GM23248 (cell line): ENCODE measurements around the gene FBLN5. TPM values are rescaled to one million over a fixed set of nuclear protein-coding genes. Genes with fewer than 3 reads are reported as not detected.

ENCODE experiments used
- DNase-seq: peaks from one replicate; pipeline ENCODE4 v3.0.0-alpha.2; 2015
- H2AFZ ChIP-seq: fragments of 200-600 bp; sonication (generic); 2 replicates; pipeline ENCODE4 v1.6.1; 2016; ENCODE audit warnings: antibody characterized with exemption
- H3F3A ChIP-seq: fragments of 200-600 bp; sonication (generic); 2 replicates; pipeline ENCODE4 v1.6.1; 2016; ENCODE audit warnings: mild to moderate bottlenecking, antibody characterized with exemption, mixed run types; ENCODE audit not compliant: insufficient read depth
- H3K27ac ChIP-seq: fragments of 200-600 bp; sonication (generic); 2 replicates; pipeline ENCODE4 v1.5.1; 2016; ENCODE audit warnings: mild to moderate bottlenecking
- H3K27me3 ChIP-seq: fragments of 200-600 bp; sonication (generic); replicated peaks from 2 replicates; pipeline ENCODE4 v1.6.1; 2016; ENCODE audit warnings: mild to moderate bottlenecking; ENCODE audit not compliant: insufficient read depth
- H3K36me3 ChIP-seq: fragments of 200-600 bp; sonication (generic); 2 replicates; pipeline ENCODE4 v1.6.1; 2016; ENCODE audit warnings: low read depth, mild to moderate bottlenecking
- H3K4me1 ChIP-seq: fragments of 200-600 bp; sonication (generic); 2 replicates; pipeline ENCODE4 v1.6.1; 2016; ENCODE audit warnings: mild to moderate bottlenecking; ENCODE audit not compliant: insufficient read depth
- H3K4me2 ChIP-seq: fragments of 200-600 bp; sonication (generic); one replicate; pipeline ENCODE4 v1.6.1; 2016; ENCODE audit warnings: mild to moderate bottlenecking; ENCODE audit not compliant: unreplicated experiment
- H3K4me3 ChIP-seq: fragments of 200-600 bp; sonication (generic); 2 replicates; pipeline ENCODE4 v1.5.1; 2016; ENCODE audit warnings: mild to moderate bottlenecking
- H3K79me2 ChIP-seq: fragments of 200-600 bp; sonication (generic); 2 replicates; pipeline ENCODE4 v1.6.1; 2016; ENCODE audit warnings: mild to moderate bottlenecking; ENCODE audit not compliant: insufficient read depth
- H3K9ac ChIP-seq: fragments of 200-600 bp; sonication (generic); 2 replicates; pipeline ENCODE4 v1.6.1; 2016; ENCODE audit warnings: mild to moderate bottlenecking
- H3K9me2 ChIP-seq: fragments of 200-600 bp; sonication (generic); 2 replicates; pipeline ENCODE4 v1.6.1; 2016; ENCODE audit warnings: mixed run types, mild to moderate bottlenecking, moderate library complexity; ENCODE audit not compliant: insufficient read depth
- H3K9me3 ChIP-seq: fragments of 200-600 bp; sonication (generic); one replicate; pipeline ENCODE4 v1.6.1; 2017; ENCODE audit warnings: low read depth
- H4K20me1 ChIP-seq: fragments of 200-600 bp; sonication (generic); 2 replicates; pipeline ENCODE4 v1.6.0; 2016; ENCODE audit not compliant: insufficient read depth
- EZH2 ChIP-seq: fragments of 200-600 bp; sonication (generic); IDR thresholded peaks from 2 replicates; pipeline ENCODE4 v1.6.1; 2018; ENCODE audit warnings: antibody characterized with exemption, mild to moderate bottlenecking; ENCODE audit not compliant: insufficient read depth, poor library complexity, severe bottlenecking
- EZH2phosphoT487 ChIP-seq: fragments of 200-600 bp; sonication (generic); IDR thresholded peaks from 2 replicates; pipeline ENCODE4 v1.6.1; 2018; ENCODE audit warnings: antibody characterized with exemption, moderate library complexity, mild to moderate bottlenecking, low read depth; ENCODE audit not compliant: insufficient read depth
- WGBS, 2 experiments: methylation state at CpG; one replicate each; pipeline ENCODE4 v1.1.6; 2015 to 2017; ENCODE audit warnings: low lambda C conversion rate in 2 of 2, low coverage in 1 of 2; ENCODE audit errors: missing lambda C conversion rate in 2 of 2; 5-methylcytosine and 5-hydroxymethylcytosine counted together
- in situ Hi-C: fragments of 300-500 bp; cut with MboI; formaldehyde crosslinking; loops from 2 replicates; pipeline ENCODE4 v1.15.0; 2020
- polyA plus RNA-seq: library from polyadenylated mRNA; unstranded; fragments of >200 nt; fragmentation: Nextera tagmentation; extraction: Ambion mirVana; gene quantifications from 2 replicates; pipeline ENCODE4 v1.2.1, GENCODE V29; 2016
- total RNA-seq: library from RNA; depleted of rRNA; stranded (reverse); fragments of >200 nt; shearing (Covaris generic); gene quantifications from 2 replicates; pipeline ENCODE4 v1.2.3, GENCODE V29; 2014

FBLN5 gene
- total and polyA plus RNA-seq, 2 experiments from 2014 or later: 234 to 756 TPM

GRCh38 chr14:91889477-91890211 is 57.9 kb downstream of the FBLN5 start:
- H3K9me3 ChIP-seq: no peaks in the 10 kb centered on the region
- no peak overlapping the region for H3K27ac ChIP-seq
- no peak overlapping the region for H3K4me3 ChIP-seq
- no peaks in the 10 kb centered on the region for H3K27me3 ChIP-seq
- DNase-seq: no peak
- TF ChIP-seq EZH2phosphoT487: no peak
- no peak for TF ChIP-seq EZH2
- H3K4me1 ChIP-seq: peaks cover 7% of the 10 kb centered on the region
- H2AFZ ChIP-seq: no peak overlapping the region
- peaks cover 3% of the 10 kb centered on the region; the same call in 1 of the 2 replicates for H3F3A ChIP-seq
- 82 to 83% methylated on average over 13 of the region's 13 CpGs for WGBS, 2 experiments
- in situ Hi-C loops: no loop called here
- H3K9ac ChIP-seq: no peak overlapping the region
- peaks cover 22% of the 10 kb centered on the region; the same call in 1 of the 2 replicates for H3K79me2 ChIP-seq
- no peaks in the 10 kb centered on the region for H3K9me2 ChIP-seq
- peaks cover 20% of the 10 kb centered on the region for H3K36me3 ChIP-seq
- H3K4me2 ChIP-seq: no peak overlapping the region
- H4K20me1 ChIP-seq: no peaks in the 10 kb centered on the region

GRCh38 chr14:91888641-91889476 is 58.6 kb downstream of the FBLN5 start:
- Histone ChIP-seq H3K36me3 (peaks cover 20% of the 10 kb centered on the region), H3F3A (peaks cover 3% of the 10 kb centered on the region; the same call in 1 of the 2 replicates), H3K27ac (no peak overlapping the region), H3K79me2 (peaks cover 15% of the 10 kb centered on the region; the same call in 1 of the 2 replicates), H3K4me2 (no peak overlapping the region), H2AFZ (no peak overlapping the region), H3K4me1 (peaks cover 7% of the 10 kb centered on the region), H3K9me3 (no peaks in the 10 kb centered on the region), H4K20me1 (no peaks in the 10 kb centered on the region), H3K27me3 (no peaks in the 10 kb centered on the region), H3K9me2 (no peaks in the 10 kb centered on the region), H3K4me3 (no peak overlapping the region), H3K9ac (no peak overlapping the region)
- DNase-seq: peak; percentile 39
- TF ChIP-seq EZH2phosphoT487 (no peak), EZH2 (no peak)
- 80 to 83% methylated on average over 10 of the region's 10 CpGs for WGBS, 2 experiments
- in situ Hi-C loops: no loop called here

- no peak overlapping the region for H3K9ac ChIP-seq
- no peak overlapping the region for H3K4me2 ChIP-seq
- TF ChIP-seq EZH2phosphoT487 (no peak), EZH2 (no peak)
- H3K9me2 ChIP-seq: no peaks in the 10 kb centered on the region
- H3K4me1 ChIP-seq: peaks cover 7% of the 10 kb centered on the region
- peaks cover 9% of the 10 kb centered on the region; the same call in 1 of the 2 replicates for H3K79me2 ChIP-seq
- H3K27ac ChIP-seq: no peak overlapping the region
- no peak overlapping the region for H2AFZ ChIP-seq
- no peaks in the 10 kb centered on the region for H4K20me1 ChIP-seq
- H3F3A ChIP-seq: no peaks in the 10 kb centered on the region
- in situ Hi-C loops: no loop called here
- 97 to 99% methylated on average over 8 of the region's 8 CpGs for WGBS, 2 experiments
- H3K4me3 ChIP-seq: no peak overlapping the region
- H3K27me3 ChIP-seq: no peaks in the 10 kb centered on the region
- no peak for DNase-seq
- no peaks in the 10 kb centered on the region for H3K9me3 ChIP-seq
- H3K36me3 ChIP-seq: peaks cover 22% of the 10 kb centered on the region
Measured at GRCh38 chr14:91886961-91887360, 60.5 kb downstream of the FBLN5 start.

DNA sequence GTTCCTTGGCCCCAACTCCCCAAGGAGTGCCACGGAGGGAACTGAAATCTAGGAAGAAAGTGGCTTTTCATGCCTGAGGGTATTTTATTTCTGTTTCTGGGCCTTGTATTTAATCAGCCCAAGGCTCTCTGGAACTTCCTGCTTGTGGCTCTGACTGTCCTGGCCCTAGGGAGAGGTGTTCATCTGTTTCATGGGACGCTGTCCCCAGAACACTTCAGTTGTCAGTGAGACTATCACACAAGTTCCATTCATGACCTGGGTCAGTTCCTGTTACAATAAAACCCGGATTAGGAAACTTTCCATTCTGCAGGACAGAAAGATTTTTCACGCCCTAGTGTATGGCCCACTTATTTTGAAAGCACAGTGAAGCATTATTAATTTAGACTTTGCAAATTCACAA is 61.7 kb downstream of the FBLN5 start:
- in situ Hi-C loops: no loop called here
- no peaks in the 10 kb centered on the region for H3K9me2 ChIP-seq
- no peaks in the 10 kb centered on the region for H3K4me1 ChIP-seq
- H3K9ac ChIP-seq: no peak overlapping the region
- H2AFZ ChIP-seq: no peak overlapping the region
- H3K4me2 ChIP-seq: no peak overlapping the region
- H4K20me1 ChIP-seq: no peaks in the 10 kb centered on the region
- no peak overlapping the region for H3K27ac ChIP-seq
- H3K4me3 ChIP-seq: no peak overlapping the region
- no peaks in the 10 kb centered on the region for H3F3A ChIP-seq
- peaks cover 9% of the 10 kb centered on the region; the same call in 1 of the 2 replicates for H3K79me2 ChIP-seq
- H3K27me3 ChIP-seq: no peaks in the 10 kb centered on the region
- 42 to 43% methylated on average over 4 of the region's 4 CpGs for WGBS, 2 experiments
- H3K9me3 ChIP-seq: no peaks in the 10 kb centered on the region
- no peak for DNase-seq
- no peak for TF ChIP-seq EZH2phosphoT487
- no peak for TF ChIP-seq EZH2
- H3K36me3 ChIP-seq: peaks cover 24% of the 10 kb centered on the region
